ENCODE measurements around the gene FGFBP2. TPM values are rescaled to one million over a fixed set of nuclear protein-coding genes. Genes with fewer than 3 reads are reported as not detected.

The FGFBP2 gene
- total and polyA plus RNA-seq, 10 of the 15 experiments (the other 5 are each of a cell fraction or from before 2014, with no cell fraction given), result 0.23 TPM; not detected in 9

GRCh38 chr4:16000708-16001483 lies 37.9 kb upstream of the FGFBP2 start:
- FAIRE-seq (no peak), DNase-seq (ENCODE audit: low read depth, low spot score) (no peak), ATAC-seq (peak; percentile 8; the same call in 2 of the 3 replicates)
- Histone ChIP-seq H4K20me1 (ENCODE audit: control insufficient read depth, insufficient read depth) (no peaks in the 10 kb centered on the region), H3K79me2 (ENCODE audit: control insufficient read depth, insufficient read depth, low read length) (no peaks in the 10 kb centered on the region), H3K27me3 (replicated peaks in 1 of 2; ENCODE audit: control insufficient read depth in 2 of 2, insufficient read depth in 2 of 2, low read length in 1 of 2) (no peaks in the 10 kb centered on the region), H3K27ac (ENCODE audit: control insufficient read depth, insufficient read depth) (no peak overlapping the region), H3K9me3 (replicated peaks; ENCODE audit: control insufficient read depth, insufficient read depth, low read length) (no peaks in the 10 kb centered on the region), H3K36me3 (ENCODE audit: control insufficient read depth in 2 of 2, insufficient read depth in 2 of 2, low read length in 1 of 2) (no peaks in the 10 kb centered on the region), H3K4me2 (ENCODE audit: control insufficient read depth, insufficient read depth) (no peak overlapping the region), H3K4me3 (no peak overlapping the region), H3K9ac (ENCODE audit: control insufficient read depth, insufficient read depth, low read length) (no peak overlapping the region), H3K4me1 (ENCODE audit: control insufficient read depth, insufficient read depth, low read length) (no peaks in the 10 kb centered on the region), H2AFZ (ENCODE audit: control insufficient read depth, low read depth, low read length) (no peak overlapping the region)
- in situ Hi-C loops (cut with MboI), result loop anchor here (5.0 kb wide), 2 partner anchors 114 to 194 kb away; no protein-coding TSS in a partner anchor
- RAD21 ChIA-PET (ENCODE audit: unreplicated experiment), result interaction anchor here (0.9 to 3.8 kb wide), 10 partner anchors 43 to 521 kb away, joined by 3 to 25 read pairs (median 6); no protein-coding TSS in a partner anchor
- 59% methylated on average over 10 of the region's 12 CpGs for WGBS (ENCODE audit: insufficient coverage, insufficient replicate concordance, low lambda C conversion rate, missing lambda C conversion rate)
- CTCF ChIA-PET, result interaction anchor here (0.7 to 9.8 kb wide), 19 partner anchors 8 to 522 kb away, joined by 3 to 105 read pairs (median 6); partner anchors contain the start of gene FGFBP2
- TF ChIP-seq RELB (IDR thresholded peaks at IDR 0.05; ENCODE audit: low read depth), result no peak
- POLR2A ChIA-PET, result interaction anchor here (1.6 kb wide), 1 partner anchor 195 kb away, joined by 7 read pairs; no protein-coding TSS in a partner anchor
- intact Hi-C loops (cut with micrococcal nuclease; ENCODE audit: unreplicated experiment), result loop anchor here (1.0 to 5.0 kb wide), 7 partner anchors 38 to 764 kb away; partner anchors contain the start of gene FGFBP2
- SMC1A ChIA-PET (ENCODE audit: uncharacterized antibody, unreplicated experiment), result interaction anchor here (0.9 to 3.1 kb wide), 7 partner anchors 38 to 272 kb away, joined by 3 to 35 read pairs (median 5); partner anchors contain the start of gene FGFBP2
- no TSS peak for BruUV-seq (replicated peaks)

GRCh38 chr4:15996773-15997172 lies 33.8 kb upstream of the FGFBP2 start:
- no peak overlapping the region; the same call in 1 of the 2 replicates for H2AFZ ChIP-seq (ENCODE audit: control insufficient read depth, low read depth, low read length)
- no peak overlapping the region for H3K27ac ChIP-seq (ENCODE audit: control insufficient read depth, insufficient read depth)
- ChIA-PET CTCF (interaction anchor here (0.6 to 9.8 kb wide), 10 partner anchors 9 to 517 kb away, joined by 3 to 105 read pairs (median 4); no protein-coding TSS in a partner anchor), POLR2A (interaction anchor here (0.5 to 1.1 kb wide), 5 partner anchors 34 to 640 kb away, joined by 3 to 9 read pairs (median 5); partner anchors contain the start of gene FGFBP2), SMC1A (ENCODE audit: uncharacterized antibody, unreplicated experiment) (interaction anchor here (0.7 to 4.3 kb wide), 5 partner anchors 17 to 241 kb away, joined by 3 to 28 read pairs (median 4); no protein-coding TSS in a partner anchor), RAD21 (ENCODE audit: unreplicated experiment) (interaction anchor here (1.1 to 3.3 kb wide), 4 partner anchors 41 to 191 kb away, joined by 5 to 17 read pairs (median 8); no protein-coding TSS in a partner anchor)
- no peak overlapping the region for H3K4me3 ChIP-seq
- H3K9me3 ChIP-seq (replicated peaks; ENCODE audit: control insufficient read depth, insufficient read depth, low read length), result no peaks in the 10 kb centered on the region
- H3K27me3 ChIP-seq (replicated peaks in 1 of 2; ENCODE audit: control insufficient read depth in 2 of 2, insufficient read depth in 2 of 2, low read length in 1 of 2), result no peaks in the 10 kb centered on the region; a peak in 2 of 4 replicates
- ATAC-seq (peak; percentile 67), DNase-seq (ENCODE audit: low read depth, low spot score) (no peak), FAIRE-seq (no peak)
- intact Hi-C loops (cut with micrococcal nuclease; ENCODE audit: unreplicated experiment), result no loop called here
- no peaks in the 10 kb centered on the region for H3K4me1 ChIP-seq (ENCODE audit: control insufficient read depth, insufficient read depth, low read length)
- H4K20me1 ChIP-seq (ENCODE audit: control insufficient read depth, insufficient read depth), result no peaks in the 10 kb centered on the region
- no peaks in the 10 kb centered on the region for H3K79me2 ChIP-seq (ENCODE audit: control insufficient read depth, insufficient read depth, low read length)
- in situ Hi-C loops (cut with MboI), result no loop called here
- no peak for TF ChIP-seq MYC (IDR thresholded peaks at IDR 0.05; ENCODE audit: insufficient read depth, insufficient read length, insufficient replicate concordance, low read length, severe bottlenecking)
- TF ChIP-seq TCF12 (IDR thresholded peaks at IDR 0.05; ENCODE audit: low read depth, low read length), result no peak
- TF ChIP-seq FOXK2 (IDR thresholded peaks at IDR 0.05), result no peak
- TF ChIP-seq BCLAF1 (IDR thresholded peaks at IDR 0.05), result no peak
- H3K36me3 ChIP-seq (ENCODE audit: control insufficient read depth in 2 of 2, insufficient read depth in 2 of 2, low read length in 1 of 2), result no peaks in the 10 kb centered on the region
- BruUV-seq (replicated peaks), result no TSS peak
- H3K9ac ChIP-seq (ENCODE audit: control insufficient read depth, insufficient read depth, low read length), result no peak overlapping the region
- 0% methylated on average over 4 of the region's 4 CpGs for WGBS (ENCODE audit: insufficient coverage, insufficient replicate concordance, low lambda C conversion rate, missing lambda C conversion rate)
- no peak overlapping the region for H3K4me2 ChIP-seq (ENCODE audit: control insufficient read depth, insufficient read depth)

All from GM12878 (cell line).